GM21526 (cell line): Measurements from ENCODE around the gene HOXA4.

Source experiments
- ATAC-seq: cut with Tn5 transposase; IDR thresholded peaks from one replicate; pipeline ENCODE4 v1.9.1; 2021; ENCODE audit warnings: moderate library complexity; ENCODE audit not compliant: unreplicated experiment, low FRiP score

HOXA4 gene

GRCh38 chr7:27148756-27149641 is 18.4 kb upstream of the HOXA4 start:
- ATAC-seq, result no peak

GRCh38 chr7:27148031-27148755 is 17.6 kb upstream of the HOXA4 start:
- ATAC-seq, result no peak

- ATAC-seq, result no peak
These were observed 16.9 kb upstream of the HOXA4 start, which contains the start of gene HOXA6 for GRCh38 chr7:27147199-27148030. Gene HOXA6 (minus strand): TSS chr7:27147774. CDS start chr7:27147749, 25 bp downstream.

GRCh38 chr7:27146491-27147198 is 16.1 kb upstream of the HOXA4 start:
- no peak for ATAC-seq

GRCh38 chr7:27145914-27146412 is 15.4 kb upstream of the HOXA4 start:
- no peak for ATAC-seq

GRCh38 chr7:27145165-27145913 is 14.8 kb upstream of the HOXA4 start:
- ATAC-seq, result no peak

GRCh38 chr7:27144781-27145164 is 14.2 kb upstream of the HOXA4 start:
- no peak for ATAC-seq

GRCh38 chr7:27143950-27144780 is 13.6 kb upstream of the HOXA4 start:
- no peak for ATAC-seq

GRCh38 chr7:27143023-27143949 is 12.7 kb upstream of the HOXA4 start, which contains the start of gene HOXA5:
Gene HOXA5 (minus strand): TSS chr7:27143681. CDS start chr7:27143607, 74 bp downstream.
- ATAC-seq, result no peak

- ATAC-seq, result no peak
These were observed 12.0 kb upstream of the HOXA4 start for GRCh38 chr7:27142580-27143022.

- no peak for ATAC-seq
These were observed 11.5 kb upstream of the HOXA4 start for GRCh38 chr7:27141923-27142579.

GRCh38 chr7:27141137-27141922 is 10.8 kb upstream of the HOXA4 start:
- no peak for ATAC-seq

- ATAC-seq, result no peak
These were observed 9.7 kb upstream of the HOXA4 start for GRCh38 chr7:27140126-27140857.

GRCh38 chr7:27139334-27140125 is 9.0 kb upstream of the HOXA4 start:
- ATAC-seq, result no peak

- no peak for ATAC-seq
These were observed 8.4 kb upstream of the HOXA4 start for GRCh38 chr7:27138985-27139333.
